HG03064 (cell line): ENCODE data around the gene RANBP10.
"Not testable (repeated sequence)": the region's sequence is repeated elsewhere in the genome, so short reads cannot be mapped to it uniquely, and the experiment has no call there.

Source experiments
- ATAC-seq: cut with Tn5 transposase; IDR thresholded peaks from one replicate; pipeline ENCODE4 v1.9.1; 2021; ENCODE audit warnings: low read depth; ENCODE audit not compliant: unreplicated experiment

Gene RANBP10

DNA sequence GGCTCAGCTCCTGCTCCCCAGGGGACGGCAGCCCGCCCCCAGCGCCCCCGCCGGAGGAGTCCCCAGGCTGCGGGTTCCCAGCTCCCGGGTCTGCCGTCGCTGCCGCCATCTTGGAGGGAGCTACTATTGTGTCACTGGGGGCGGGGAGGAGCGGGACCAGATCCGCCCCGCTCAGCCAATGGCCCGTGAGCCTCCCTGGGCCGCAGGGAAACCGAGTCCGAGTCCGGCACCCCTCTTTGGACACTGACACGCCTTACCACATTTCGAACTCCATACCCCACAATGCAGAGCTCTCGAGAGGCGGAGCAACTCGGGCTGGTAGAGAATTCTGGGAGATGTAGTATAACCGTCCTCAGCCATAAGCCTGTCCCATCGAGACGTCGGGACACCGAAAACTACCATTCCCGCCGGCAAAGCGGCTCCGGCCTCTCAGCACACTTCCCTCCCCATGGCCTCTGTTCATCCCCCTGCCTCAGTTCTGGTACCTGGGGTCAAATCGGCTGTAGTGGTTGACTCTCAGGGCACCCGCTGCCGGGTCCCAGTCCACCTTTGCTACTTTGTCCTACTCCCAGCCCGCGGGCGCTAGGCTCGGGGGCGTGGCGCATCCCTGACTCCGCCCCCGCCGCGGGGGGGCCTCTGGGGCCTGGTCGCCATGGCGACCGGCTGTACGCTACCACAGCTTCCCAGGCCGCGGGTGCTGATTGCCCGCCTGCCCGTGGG is at the start of gene RANBP10, which contains the start of gene TSNAXIP1:
TSS of gene RANBP10 (minus strand) at position 133 of the 720 bp plus-strand sequence. CDS start at position 109, 24 bp downstream.
TSS of gene TSNAXIP1 (plus strand) at position 462 of the 720 bp plus-strand sequence. CDS start 261 bp downstream, outside the sequence.
- peak; percentile 85 for ATAC-seq

DNA sequence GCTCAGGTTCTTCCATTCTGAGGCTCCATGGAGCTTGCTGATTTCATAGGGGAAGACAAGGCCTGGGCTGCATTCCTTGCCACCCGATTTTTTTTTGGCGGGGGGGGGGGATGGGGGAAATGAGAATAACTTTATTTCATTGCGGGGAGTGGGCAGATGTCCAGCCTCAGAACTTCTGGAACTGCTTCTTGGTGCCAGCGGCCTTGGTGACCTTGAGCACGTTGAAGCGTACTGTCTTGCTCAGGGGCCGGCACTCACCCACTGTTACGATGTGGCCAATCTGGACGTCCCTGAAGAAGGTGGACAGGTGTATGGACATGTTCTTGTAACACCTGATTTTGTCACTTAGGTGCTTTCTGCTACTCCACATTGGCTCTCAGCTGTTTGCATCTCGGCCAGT is 49.4 kb upstream of the RANBP10 start:
- no peak for ATAC-seq

DNA sequence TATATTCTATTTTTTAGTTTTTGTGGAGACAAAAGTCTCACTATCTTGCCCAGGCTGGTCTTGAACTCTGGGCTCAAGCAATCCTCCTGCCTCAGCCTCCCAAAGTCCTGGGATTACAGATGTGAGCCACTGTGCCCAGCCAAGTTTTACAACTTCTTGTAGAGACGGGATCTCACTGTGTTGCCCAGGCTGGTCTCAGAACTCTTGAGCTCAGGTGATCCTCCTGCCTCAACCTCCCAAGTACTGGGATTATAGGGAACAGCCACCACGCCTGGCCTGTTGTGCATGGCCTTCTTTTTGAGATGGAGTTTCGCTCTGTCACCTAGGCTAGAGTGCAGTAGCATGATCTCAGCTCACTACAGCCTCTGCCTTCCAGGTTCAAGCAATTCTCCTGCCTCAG is 47.3 kb upstream of the RANBP10 start:
- no peak for ATAC-seq

DNA sequence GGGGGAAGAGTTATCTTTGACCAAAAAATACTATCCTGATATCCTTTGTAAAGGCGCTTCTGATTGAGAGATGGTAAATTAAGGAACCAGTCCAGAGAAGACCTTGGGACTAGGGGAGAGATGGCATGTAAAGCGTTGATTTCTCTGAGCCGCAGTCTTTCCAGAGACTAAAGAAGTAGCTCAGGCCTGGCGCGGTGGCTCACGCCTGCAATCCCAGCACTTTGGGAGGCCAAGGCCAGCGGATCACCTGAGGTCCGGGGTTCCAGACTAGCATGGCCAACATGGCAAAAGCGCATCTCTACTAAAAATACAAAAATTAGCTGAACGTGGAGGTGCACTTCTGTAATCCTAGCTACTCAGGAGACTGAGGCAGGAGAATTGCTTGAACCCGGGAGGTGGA is 41.8 kb upstream of the RANBP10 start:
- no peak for ATAC-seq

DNA sequence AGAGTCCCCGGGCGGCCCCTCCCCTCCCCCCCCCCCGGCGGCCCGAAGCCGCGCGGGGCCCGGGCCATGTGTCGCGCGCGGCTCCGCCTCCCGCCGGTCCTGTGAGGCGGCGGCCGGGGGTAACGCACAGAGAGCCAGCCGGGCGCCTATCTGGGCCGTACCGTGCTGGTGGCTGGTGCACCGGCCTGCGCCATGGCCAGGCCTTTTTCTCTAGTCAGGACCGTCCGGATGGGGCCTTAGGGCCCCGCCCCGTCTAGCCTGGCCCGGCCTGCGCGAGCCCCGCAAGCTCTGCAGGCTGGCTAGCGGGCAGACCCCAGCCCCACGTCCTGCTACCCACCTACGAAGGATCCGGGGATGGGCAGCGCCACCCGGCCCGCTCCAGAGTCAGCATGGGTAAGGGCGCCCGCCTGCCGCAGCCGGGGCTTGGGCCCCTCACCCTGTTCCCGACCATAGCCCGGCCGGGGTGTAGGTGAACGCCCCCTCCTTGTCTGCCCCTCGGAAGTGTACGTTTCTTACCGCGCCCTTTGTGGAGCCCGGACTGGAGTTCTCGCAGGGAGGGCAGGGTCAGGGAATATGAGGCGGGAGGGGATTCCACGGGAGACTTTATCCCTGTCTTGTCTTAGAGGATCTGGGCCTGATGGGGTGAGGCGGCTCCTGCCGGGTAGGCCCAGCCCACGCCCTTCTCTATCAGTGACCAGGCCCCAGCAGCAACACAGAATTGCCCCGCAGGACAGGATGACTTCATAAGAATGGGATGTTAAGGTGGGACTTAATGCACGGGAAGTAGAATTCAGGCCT is 40.9 kb upstream of the RANBP10 start, which contains the start of gene CENPT:
TSS of gene CENPT (minus strand) at position 630 of the 798 bp plus-strand sequence. CDS start 13,834 bp downstream, outside the sequence.
- ATAC-seq, result peak; percentile 37

DNA sequence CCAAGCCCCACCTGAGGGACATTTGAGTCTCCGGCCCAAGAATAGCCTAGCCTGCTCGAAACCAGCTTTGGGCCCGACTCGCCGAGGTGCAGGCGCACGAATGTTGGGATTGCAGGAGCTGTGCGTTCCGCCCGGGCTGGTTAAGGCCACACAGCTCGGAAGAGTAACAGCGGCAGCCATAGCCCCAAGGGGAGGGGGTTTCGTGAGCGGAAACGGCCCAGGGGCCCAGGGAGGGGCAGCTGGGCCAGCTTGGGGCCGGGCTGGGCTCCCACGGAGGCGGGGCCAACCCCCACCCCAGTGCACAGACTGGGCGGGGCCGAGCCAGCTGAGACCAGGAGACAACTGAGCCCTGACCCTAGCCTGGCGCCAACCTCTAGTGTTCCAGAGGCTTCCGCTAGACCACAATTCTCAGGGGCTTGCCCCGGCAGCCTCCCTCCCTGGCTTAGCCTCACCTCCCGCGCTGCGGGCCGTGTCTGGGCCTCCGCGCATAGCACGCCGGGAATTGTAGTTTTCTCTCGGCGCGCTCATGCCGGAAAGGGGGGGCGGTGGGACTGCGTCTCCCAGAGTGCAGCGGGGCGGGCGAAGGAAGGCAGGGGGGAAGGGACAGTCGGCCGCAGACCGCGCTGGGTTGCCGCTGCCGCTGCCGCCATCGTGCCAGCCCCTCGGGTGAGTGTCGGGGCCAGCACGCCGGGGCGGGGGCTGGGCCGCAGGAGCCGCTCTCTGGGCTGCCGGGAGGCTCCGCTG is 40.1 kb upstream of the RANBP10 start, which contains the start of gene NUTF2:
TSS of gene NUTF2 (plus strand) at position 614 of the 744 bp plus-strand sequence. CDS start 18,198 bp downstream, outside the sequence.
- peak; percentile 49 for ATAC-seq

DNA sequence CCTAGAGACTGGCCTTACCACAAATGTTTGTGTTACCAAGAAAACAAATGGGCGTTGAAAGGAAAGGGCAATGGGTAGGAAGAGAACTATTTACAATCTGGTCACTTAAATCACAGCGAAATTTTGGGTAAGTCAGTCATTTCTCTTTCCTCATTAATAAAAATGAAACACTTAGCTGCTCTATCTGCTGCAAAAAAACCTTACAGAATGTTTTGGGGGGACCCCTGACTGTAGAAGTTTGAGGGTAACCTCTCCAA is 39.6 kb upstream of the RANBP10 start:
- no peak for ATAC-seq

DNA sequence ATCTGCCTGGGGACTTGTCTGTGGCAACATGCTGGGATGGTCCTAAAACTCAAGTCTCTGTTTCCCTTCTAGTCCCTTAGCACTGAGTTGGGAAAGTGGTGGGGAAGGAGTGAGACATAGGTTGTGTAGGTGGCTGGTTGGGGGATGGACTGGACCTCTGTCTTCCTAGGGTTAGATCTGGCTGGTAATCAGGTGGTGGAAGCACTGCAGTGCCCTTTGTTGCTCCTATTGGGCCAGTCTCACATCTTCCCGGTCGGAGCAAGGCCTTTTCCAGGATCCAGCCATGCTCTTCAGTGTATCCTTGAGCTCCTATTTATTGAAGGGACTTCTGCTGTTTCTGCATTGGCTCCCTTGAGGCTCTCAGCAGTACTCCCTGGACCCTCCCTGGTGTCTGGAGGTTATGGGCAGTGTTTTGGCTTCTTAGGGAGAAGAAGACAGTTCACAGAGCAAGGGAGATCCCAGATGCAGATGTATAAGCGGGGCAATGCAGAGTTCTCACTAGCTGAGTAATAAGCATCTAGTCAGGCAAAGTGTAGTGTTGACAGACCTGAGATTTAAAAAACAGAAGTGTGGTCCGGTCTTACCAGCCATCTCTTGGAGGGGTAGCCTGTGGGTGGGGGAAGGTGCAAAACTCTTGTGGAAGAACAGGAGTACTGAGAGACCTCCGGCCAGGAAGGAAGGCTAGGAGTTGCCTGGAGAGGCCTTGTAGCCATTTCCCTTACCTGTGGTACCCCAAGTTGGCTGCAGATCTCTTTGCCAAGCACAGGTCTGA is 39.1 kb upstream of the RANBP10 start:
- no peak for ATAC-seq

DNA sequence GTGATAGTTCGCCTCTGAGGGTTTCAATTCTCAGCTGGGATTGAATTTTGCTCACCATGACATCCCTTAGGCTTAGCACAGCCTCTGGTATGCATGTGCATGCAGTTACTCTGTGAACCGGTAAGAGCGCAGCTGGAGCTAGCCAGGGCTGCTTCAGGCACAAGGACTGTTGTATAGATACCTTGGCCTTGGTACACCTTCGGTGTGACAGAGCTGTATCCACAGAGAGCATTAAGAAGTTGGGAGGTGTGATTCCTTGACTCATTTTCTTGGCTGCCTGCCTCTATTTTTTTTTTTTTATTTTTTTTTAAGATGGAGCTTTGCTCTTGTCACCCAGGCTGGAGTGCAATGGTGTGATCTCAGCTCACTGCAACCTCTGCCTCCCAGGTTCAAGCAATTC is 38.1 kb upstream of the RANBP10 start:
- no peak for ATAC-seq

DNA sequence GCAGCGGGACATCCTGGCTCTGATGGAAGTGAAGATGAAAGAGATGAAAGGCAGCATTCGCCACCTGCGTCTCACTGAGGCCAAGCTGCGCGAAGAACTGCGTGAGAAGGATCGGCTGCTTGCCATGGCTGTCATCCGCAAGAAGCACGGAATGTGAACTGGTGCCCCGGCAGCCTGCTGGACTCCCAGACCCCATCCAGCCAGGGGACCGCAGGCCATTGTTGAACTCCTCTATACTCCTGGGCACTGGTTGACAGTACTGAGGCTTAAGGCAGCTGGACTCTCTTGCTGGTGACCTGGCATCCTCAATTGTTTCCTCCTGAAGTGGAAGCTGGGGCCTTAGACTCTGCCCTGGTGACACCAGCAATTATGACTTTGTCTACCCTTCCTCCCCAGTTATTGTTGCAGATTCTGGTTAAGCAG is 37.0 kb upstream of the RANBP10 start:
- no peak for ATAC-seq

DNA sequence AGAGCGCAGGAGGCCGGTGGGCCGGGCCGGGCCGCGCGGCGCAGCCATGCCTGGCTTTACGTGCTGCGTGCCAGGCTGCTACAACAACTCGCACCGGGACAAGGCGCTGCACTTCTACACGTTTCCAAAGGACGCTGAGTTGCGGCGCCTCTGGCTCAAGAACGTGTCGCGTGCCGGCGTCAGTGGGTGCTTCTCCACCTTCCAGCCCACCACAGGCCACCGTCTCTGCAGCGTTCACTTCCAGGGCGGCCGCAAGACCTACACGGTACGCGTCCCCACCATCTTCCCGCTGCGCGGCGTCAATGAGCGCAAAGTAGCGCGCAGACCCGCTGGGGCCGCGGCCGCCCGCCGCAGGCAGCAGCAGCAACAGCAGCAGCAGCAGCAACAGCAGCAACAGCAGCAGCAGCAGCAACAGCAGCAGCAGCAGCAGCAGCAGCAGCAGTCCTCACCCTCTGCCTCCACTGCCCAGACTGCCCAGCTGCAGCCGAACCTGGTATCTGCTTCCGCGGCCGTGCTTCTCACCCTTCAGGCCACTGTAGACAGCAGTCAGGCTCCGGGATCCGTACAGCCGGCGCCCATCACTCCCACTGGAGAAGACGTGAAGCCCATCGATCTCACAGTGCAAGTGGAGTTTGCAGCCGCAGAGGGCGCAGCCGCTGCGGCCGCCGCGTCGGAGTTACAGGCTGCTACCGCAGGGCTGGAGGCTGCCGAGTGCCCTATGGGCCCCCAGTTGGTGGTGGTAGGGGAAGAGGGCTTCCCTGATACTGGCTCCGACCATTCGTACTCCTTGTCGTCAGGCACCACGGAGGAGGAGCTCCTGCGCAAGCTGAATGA is 36.4 kb upstream of the RANBP10 start:
- ATAC-seq, result no peak

DNA sequence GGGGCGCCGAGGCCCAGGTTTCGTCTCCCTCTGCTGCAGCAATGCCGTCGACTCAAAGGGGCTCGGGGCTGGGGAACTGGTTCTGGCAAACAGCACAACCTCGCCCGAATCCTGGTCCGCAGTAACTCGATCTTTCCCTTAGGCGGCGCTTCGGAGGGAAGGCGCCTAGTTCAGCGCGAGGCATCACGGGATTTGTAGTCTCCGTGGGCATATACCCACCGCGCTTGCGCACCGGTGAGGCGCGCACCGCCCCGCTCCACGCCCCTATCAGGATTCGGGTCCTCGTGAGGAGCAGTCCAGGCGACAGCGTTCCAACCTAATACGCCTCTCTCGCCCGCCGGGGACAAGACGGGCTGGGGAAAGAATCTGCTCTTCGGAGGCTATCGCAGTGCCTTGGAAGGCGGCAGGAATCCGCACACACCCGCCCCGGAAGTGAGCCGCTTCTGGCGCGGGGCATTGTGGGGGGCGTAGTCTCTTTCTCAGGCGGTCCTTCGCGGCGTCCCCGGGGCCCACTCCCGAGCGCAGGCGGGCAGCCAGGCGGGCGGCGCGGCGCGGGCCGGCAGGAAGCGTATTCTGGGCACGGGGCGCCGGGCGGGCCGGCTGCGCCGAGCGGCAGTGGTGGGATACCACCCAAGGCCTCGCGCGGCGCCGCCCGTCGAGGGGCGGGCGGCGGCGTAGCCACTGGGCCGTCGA is 35.6 kb upstream of the RANBP10 start, which contains the start of gene THAP11:
TSS of gene THAP11 (plus strand) at position 505 of the 693 bp plus-strand sequence. CDS start 235 bp downstream, outside the sequence.
- peak; percentile 46 for ATAC-seq

DNA sequence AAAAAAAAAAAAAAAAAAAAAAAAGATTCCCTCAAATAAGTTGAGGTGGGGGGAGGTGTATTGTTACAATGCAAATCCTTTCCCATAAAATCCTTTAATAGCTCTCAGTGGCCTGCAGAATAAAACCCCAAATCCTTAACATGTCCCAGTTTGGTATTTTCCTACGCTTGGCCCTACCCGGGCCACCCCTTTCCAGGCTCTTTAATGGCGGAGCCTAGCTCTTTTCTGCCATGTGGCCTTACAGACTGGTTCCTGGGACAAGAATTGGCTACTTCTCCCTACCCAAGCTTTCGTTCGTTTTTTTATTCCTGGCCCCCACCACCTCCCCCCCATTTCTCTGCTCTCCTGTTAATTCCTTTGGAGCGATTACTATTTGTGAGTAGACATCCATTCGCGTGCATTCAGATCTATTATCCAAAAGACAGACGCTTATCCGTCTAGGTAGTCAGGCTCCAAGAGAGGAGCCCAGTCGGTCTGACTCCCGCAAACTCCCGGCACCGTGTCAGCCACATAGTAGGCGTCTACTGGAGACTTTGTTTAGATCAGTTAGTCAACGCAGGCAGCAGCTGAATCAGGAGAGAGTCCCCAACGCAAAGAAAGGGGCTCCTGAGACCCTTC is 34.9 kb upstream of the RANBP10 start:
- ATAC-seq, result no peak

DNA sequence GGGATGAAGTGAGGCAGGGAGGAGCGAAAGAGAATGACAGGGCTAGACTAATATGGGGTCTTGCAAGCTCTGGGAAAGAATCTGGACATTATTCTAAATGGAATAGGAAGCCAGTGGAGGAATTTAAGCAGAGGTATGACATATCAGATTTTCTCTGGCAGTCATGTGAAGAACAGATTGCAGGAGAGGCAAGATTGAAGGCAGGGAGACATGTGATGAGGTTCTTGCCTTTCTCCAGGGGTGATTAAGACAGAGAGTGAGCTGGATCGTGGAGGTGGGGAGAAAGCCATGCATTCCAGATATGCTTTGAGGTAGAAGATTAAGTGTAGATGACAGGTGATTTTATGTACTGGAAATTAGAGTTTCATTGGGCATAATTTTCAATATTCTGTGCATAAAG is 31.5 kb upstream of the RANBP10 start:
- ATAC-seq, result no peak

DNA sequence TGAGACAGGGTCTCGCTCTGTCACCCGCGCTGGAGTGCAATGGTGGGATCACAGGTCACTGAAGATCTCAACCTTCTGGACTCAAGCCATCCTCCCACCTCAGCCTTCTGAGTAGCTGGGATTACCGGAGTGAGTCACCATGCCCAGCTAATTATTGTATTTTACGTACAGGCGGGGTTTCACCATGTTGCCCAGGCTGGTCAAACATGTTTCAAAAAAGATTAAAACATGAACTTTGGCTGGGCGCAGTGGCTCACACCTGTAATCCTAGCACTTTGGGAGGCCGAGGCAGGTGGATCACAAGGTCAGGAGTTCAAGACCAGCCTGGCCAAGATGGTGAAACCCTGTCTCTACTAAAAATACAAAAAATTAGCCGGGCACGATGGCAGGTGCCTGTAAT is 30.8 kb upstream of the RANBP10 start:
- not testable (repeated sequence) for ATAC-seq

DNA sequence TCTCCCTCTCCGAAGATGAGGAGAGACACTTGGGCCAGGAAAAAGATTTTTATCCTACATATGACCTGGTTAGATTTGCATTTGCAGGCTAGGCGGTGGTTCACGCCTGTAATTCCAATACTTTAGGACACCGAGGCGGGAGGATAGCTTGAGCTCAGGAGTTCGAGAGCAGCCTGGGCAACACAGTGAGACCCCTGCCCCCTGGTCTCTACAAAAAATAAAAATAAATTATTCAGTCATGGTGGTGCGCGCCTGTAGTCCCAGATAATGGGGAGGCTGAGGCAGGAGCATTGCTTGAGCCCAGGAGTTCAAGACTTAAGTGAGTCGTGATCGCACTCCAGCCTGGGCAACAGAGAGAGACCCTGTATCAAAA is 27.9 kb upstream of the RANBP10 start:
- ATAC-seq, result no peak

DNA sequence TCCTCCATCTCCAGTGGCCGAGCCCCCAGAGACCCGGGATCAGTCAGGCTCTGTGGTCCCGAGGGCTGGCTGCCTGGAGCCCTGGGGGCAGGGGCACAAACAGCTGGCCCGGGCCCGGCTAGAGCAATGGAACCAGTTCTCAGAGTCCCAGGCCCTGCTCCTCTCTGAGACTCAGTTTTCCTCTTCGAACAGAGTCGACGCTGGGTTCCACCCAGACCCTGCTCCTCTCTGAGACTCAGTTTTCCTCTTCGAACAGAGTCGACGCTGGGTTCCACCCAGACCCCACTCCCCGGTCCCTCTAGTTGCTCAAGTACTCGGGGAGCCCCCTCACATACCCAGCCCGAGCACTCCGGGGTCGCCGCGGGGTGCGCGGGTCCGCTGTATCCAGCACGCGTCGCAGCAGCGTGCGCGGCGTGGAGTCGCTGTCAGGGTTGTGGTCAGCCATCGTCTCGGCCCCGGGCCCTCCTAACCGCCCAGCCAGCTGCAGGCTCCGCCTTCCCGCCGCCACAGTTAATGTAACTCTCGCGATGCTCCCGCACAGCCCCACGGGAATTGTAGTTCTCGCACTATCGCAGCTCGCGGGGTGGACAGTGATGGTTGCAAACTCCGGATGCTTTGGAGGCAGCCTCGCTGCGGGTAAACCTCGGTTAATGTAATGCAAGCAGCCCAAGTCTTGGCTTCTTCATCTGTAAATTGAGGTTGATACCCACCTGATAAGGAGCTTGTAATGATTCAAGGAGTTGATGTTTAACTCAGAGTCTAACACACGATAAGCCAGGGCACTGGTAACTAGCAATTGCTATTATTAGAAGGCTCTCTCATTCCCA is 27.3 kb upstream of the RANBP10 start:
- peak; percentile 93 for ATAC-seq
